NCI-H345 treated with DMSO at 0.1 percent for 48 hours (cell line): ENCODE results near the gene EWSR1.
A peak's percentile ranks its signal among the peaks of the same experiment; 100 is the strongest.

Experiments
- DNase-seq: peaks from one replicate; lab custom pipeline; 2025; ENCODE audit not compliant: unreplicated experiment; lab: John Stamatoyannopoulos, UW

EWSR1 gene

DNA sequence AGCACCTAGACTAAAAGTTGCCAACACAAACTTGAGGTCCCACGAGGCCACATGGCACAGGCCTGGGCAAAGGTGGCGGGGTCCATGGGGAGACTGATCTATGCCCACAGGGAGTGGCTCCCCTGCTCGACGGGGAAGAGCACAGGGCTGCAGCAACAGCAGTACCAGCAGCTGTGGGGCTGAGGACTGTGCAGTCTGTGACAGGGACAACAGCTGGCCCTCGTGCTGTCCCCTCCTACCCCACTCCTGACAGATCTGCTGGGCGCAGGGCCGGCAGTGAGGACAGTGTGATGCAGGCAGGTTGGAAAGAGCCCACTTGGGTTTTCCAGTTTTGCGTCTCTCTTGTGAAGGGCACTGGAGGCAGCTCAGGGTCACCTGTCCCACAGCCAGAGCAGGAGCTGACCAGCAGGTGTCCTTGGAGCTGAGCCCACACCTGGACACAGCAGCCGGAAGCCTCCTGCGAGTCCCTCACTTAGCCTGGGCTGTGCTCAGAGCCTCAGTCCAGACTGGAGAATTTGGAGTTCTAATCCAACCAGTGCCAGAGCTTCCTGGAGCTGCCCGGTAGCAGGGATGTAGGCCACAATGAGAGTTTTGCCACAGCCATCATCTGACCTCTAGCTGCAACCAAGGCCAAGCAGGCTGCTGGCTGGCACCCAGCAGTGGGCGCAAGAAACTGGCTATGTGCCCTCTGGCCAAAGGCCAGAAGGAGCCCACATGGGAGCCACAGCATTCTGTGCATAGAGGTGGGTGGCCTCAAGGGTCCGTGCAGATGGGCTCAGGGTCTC lies 34.8 kb downstream of the EWSR1 start:
- no peak for DNase-seq

DNA sequence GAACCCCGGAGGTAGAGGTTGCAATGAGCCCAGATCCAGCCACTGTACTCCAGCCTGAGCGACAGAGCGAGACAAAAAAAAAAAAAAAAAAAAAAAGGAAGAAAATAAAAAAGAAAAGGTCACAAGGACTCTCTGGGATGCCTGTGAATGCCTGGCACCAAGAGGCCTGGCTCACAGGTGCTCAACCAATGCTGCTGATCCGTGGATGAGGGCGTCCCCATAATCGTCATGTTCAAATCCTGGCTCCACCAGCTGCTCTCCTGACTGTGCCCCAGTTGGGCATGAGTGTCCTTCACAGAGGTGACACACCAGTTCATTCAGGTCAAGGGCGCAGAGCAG lies 37.7 kb downstream of the EWSR1 start:
- no peak for DNase-seq

DNA sequence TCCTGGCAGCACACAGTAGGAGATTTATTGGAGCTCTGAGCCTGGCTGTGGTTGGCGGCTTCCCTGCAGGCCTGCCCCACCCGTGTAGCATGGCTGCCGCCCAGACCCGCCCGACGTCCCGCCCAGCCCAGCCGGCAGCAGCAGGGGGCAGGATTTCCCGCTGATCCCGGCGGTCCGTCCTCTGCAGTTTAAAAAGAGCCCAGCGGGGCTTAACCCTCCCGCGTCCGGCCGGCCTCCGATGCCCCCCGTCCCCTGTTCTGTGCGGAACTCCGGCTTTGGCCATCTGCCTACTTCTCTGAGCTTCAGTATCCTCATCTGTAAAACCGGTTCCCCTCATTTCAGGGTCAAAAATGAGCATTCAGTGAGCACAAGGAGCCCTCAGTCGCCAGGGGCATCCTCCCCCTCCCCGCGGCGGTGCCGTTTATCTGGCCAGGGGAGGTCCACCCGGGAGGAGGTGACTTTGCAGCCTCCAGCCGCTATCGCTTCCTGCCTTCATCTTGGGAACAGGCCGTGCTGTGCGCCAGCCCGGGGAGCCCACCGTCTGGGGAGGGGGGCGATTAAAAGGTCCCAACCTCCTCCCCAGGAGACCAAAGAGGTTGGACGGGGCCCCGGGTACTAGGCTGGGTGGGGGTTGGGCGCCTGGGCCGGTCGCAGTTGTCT lies 38.2 kb downstream of the EWSR1 start, which contains the start of gene GAS2L1:
GAS2L1 (plus strand) TSS at position 476 of the 660 bp plus-strand sequence. CDS start 1,456 bp downstream, outside the sequence.
- peak; percentile 15 for DNase-seq

DNA sequence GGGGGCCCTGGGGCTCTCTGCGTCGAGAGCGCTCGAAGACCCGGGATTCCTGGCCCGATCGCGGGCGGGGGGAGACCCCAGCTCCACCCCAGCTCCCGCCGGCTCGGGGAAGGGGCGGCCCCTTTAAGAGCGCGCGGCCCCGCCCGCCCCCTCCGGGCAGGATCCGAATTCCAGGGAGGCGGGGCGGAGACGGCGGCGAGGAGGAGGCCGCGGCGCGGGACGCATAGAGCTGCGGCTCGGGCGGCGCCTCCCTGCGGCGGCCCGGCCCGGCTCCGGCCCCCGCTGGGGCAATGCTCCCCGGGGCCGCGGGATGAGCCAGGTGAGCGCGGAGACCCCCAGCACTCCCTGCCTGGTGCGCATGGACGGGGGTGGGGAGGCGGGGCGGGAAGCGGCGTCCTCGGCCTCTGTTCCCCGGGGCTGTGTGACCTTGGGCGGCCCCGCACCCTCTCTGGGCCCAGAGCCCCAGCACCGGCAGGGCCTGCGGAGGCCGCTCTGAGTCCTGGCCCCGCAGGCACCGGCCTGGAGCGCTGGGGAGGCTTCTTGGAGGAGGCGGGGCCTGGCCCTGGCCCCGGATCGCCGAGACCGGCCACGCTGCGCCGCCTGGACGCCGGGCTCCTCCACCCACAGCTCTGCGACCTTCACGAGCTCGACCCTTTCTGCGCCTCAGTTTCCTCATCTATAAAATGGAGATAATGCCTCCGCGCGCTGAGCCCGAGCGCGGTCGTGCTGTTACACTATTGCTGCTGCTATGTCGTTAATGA lies 38.9 kb downstream of the EWSR1 start:
- DNase-seq, result peak; percentile 23

DNA sequence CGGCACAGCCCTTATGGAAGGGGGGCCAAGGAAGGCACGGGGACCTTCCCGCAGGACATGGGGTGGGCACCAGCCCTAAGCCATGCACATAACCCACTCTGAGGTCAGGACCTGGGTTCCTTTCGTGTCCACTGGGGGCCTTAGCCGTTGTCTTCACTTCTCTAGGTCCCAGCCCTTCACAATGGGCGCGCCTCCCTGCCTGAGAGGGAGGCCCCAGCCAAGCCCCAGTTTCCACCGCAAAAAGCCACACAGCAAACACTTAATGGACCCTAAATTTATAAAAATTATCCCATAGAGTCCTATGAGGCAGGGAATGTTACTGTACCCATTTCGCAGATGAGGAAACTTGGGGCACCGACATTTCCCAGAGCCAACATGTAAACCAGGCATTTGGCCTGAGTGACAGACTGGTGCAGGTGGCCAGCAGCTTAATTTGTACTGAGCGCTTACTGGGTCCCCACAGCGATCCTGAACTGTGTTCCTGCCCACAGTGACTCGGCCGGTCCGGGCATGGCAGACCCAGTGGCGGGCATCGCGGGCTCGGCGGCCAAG lies 39.6 kb downstream of the EWSR1 start:
- no peak for DNase-seq

DNA sequence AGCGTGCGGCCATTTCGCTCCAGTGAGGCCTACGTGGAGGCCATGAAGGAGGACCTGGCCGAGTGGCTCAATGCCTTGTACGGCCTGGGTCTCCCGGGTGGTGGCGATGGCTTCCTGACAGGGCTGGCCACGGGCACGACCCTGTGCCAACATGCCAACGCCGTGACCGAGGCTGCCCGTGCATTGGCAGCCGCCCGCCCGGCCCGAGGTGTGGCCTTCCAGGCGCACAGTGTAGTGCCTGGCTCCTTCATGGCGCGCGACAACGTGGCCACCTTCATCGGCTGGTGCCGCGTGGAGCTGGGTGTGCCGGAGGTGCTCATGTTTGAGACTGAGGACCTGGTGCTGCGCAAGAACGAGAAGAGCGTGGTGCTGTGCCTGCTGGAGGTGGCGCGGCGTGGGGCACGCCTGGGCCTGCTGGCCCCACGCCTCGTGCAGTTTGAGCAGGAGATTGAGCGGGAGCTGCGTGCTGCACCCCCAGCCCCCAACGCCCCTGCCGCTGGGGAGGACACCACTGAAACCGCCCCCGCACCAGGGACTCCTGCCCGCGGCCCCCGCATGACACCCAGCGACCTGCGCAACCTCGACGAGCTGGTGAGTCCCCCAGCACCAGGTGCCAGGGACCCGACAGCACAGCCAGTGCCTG lies 40.2 kb downstream of the EWSR1 start:
- DNase-seq, result no peak

DNA sequence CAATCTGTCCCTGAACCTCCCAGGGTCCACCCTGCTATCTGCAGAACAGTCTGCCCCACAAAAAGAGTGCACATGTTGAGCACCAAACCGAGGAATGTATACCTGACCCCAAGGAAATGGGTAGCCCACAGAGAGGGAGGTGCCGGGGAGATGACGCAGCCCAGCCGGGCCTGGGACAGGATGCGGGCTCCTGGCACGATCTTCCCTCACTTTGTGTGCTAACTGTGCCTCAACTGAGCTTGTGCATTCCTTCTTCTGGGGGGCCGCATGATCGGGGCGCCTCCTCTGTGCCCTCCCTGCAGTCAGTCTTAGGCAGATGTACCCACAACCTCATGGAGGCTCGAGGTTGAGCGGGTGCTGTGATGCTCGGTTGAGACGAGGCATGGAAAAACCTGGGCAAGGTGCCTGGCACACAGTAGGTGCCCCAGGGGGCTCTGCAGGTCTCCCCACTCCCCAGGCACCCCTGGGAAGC lies 40.8 kb downstream of the EWSR1 start:
- DNase-seq, result no peak

DNA sequence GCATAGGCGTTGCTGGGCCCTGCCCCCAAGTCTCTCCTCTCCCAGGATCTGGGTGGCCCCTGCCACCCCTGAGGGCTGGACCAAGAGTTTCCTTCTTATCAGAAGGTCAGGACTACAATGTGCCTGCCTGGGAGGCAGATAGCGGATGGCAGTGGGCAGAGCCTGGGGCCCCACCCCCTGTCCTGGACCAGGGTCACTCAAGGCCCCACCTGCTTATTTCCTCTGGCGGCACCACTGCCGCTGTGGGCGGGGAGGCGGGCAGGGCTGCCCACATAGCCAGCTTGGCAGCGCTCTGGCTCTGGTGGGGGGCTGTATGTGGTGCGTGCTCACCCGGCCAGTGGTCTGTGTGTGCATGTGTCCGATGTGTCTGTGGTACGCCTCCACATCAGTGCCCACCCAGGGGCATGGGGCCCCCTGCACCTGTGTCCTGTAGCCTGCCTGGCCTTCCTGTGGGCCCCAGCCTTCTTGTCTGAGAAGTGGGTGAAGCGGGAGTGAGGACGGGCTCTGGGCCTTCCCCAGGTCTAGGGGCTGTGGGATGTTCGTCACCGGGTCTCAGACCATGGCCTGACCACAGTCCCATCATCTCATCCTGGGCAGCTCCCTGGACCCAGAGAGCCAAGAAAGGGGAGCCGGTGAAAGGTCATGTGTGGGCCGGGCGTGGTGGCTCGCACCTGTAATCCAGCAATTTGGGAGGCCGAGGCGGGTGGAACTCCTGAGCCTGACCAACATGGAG lies 41.4 kb downstream of the EWSR1 start:
- no peak for DNase-seq

DNA sequence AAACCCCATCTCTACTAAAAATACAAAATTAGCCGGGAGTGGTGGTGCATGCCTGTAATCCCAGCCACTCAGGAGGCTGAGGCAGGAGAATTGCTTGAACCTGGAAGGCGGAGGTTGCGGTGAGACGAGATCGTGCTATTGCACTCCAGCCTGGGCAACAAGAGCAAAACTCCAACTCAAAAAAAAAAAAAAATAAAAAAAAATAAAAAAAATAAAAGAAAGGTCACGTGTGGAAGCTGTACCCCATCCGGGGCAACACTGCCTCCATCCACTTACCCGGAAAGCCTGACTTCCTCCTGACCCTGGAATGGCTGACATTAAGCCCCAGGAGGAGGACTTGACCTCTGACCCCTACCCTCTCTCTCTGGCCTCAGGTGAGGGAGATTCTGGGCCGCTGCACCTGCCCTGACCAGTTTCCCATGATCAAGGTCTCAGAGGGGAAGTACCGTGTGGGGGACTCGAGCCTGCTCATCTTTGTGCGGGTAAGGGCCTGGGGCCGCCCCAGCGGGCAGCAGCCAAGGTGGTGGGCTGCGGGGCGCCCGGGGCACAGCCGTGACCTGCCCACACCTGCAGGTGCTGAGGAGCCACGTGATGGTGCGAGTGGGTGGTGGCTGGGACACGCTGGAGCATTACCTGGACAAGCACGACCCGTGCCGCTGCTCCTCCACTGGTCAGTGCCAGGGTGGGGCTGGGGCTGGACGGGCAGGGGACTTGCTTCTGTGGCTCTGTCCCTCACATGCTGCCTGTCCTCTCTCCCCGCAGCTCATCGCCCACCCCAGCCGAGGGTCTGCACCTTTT lies 42.2 kb downstream of the EWSR1 start:
- DNase-seq, result no peak

DNA sequence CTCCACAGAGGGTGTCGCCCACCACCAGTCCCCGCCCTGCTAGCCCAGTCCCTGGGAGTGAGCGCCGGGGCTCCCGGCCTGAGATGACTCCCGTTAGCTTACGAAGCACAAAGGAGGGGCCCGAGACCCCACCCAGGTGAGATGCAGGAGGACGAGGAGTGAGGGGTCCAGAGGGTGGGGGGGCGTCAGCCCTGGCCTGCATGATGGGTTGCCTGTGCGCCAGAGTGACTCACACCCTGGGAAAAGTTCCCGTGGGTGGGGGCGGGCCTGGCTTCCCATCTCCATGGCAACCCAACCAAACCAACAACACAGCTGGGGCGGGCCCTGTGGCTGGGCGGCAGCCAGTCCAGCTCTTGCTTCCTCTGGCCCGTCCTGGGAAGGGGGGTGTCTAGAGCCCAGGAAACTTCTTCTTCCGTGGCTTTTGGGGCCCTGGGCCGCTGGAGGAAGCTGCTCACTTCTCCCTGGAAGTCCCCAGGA lies 42.8 kb downstream of the EWSR1 start:
- no peak for DNase-seq

DNA sequence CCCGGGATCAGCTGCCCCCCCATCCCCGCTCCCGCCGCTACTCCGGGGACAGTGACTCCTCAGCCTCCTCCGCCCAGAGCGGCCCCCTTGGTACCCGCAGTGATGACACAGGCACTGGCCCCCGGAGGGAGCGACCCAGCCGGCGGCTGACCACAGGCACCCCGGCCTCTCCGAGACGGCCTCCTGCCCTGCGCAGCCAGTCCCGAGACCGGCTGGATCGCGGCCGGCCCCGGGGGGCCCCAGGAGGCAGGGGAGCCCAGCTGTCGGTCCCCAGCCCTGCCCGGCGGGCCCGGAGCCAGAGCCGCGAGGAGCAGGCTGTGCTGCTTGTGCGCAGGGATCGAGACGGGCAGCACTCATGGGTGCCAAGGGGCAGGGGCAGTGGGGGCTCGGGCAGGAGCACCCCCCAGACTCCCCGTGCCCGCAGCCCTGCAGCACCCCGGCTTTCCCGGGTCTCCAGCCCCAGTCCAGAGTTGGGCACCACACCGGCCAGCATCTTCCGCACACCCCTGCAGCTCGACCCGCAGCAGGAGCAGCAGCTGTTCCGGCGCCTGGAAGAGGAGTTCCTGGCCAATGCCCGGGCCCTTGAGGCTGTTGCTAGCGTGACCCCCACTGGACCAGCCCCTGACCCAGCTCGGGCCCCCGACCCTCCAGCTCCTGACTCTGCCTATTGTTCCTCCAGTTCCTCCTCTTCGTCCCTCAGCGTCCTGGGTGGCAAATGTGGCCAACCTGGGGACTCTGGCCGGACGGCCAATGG lies 43.6 kb downstream of the EWSR1 start:
- no peak for DNase-seq

DNA sequence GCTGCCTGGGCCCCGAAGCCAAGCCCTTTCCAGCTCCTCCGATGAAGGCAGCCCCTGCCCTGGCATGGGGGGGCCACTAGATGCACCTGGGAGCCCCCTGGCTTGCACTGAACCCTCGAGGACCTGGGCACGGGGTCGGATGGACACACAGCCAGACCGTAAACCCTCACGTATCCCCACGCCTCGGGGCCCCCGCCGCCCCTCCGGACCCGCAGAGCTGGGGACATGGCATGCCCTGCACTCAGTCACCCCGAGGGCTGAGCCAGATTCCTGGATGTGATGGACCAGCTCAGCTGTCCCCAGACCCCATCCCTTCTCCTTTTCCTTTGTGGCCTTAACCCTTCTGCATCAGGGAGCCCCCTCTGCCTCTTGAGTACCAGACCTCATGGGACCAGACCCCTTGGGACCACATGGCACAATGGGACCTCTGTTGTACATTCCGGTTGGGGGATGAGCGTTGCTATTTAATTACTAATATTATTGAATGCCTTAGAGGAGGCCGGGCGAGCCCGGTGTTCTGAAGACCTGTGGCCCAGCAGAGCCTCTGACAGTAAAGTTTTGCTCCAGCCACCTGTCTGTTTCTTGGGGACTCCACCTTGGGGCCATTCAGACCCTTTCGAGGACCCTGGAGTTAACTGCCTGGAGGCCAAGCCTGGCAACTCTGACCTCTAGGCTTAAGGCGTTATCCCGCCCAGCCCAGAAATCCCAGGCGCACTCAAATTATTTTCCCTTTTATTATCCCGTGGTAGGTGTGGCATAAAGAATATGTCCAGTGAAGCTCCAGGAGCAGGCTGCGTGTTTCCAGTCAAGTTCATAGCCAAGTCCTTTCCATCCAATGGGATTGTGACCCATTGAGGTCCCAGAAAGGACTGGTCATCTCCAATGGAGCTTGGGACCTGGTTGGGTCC lies 44.4 kb downstream of the EWSR1 start:
- DNase-seq, result no peak

DNA sequence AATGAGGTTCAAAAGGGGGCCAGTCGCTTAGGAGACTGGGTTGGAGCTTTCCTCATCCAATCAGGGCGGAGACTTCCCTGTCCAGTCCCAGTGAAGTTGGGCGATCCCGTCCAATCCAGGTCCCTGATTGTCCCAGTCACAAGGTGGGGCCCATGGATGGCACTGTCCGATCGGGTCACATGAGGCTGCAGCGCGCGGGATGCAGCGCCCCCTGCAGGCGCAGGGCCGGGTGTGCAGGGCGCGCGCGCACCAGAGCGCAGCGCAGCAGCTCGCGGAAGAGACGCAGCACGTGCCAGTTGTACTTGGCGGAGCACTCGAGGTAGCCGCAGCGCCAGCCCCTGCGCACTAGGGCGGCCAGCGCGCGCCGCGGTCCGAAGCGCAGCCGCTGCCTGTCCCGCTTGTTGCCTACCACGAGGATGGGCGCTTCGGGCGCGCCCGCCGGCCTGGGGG lies 45.1 kb downstream of the EWSR1 start:
- DNase-seq, result no peak

DNA sequence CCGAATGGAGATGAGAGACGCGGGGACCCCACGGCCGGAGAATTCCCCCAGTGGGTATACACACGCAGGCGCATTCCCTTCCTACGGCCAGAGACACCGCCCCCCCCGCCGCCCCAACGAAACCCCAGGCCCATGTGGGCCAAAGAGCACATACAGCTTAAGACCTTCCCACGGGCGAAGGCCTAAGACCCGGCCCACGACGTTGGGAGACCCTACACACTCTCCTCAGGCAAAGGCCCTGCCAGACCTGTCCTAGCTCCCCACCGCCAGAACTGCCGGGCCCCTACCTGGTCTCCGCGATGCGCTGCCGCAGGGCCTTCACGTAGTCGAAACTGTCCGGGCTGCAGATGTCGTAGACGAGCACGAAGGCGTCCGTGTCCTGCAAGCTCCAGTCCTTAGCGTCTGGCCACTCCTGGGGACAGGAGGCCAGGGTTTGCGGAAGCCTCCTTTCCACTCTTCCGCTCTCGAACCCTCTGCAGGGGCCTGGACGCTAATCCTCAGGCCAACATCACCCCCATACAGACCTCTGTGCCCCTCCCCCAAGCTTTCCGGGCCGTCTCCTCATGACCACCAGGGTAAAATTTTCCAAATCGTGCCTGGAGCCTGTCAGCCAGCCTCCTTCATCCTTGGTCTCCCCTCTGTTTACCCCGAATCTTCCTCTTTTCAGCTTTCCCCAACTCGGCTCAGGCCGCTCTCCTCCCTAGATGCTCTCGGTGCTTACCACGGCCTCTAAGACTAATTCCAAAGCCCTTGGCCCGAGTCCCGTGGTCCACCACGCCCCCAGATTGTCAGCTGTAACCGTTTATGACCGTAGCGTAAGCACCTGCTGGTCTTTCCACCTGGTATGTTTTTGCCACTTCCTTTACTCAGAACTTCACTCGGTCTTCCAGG lies 45.8 kb downstream of the EWSR1 start:
- DNase-seq, result no peak

DNA sequence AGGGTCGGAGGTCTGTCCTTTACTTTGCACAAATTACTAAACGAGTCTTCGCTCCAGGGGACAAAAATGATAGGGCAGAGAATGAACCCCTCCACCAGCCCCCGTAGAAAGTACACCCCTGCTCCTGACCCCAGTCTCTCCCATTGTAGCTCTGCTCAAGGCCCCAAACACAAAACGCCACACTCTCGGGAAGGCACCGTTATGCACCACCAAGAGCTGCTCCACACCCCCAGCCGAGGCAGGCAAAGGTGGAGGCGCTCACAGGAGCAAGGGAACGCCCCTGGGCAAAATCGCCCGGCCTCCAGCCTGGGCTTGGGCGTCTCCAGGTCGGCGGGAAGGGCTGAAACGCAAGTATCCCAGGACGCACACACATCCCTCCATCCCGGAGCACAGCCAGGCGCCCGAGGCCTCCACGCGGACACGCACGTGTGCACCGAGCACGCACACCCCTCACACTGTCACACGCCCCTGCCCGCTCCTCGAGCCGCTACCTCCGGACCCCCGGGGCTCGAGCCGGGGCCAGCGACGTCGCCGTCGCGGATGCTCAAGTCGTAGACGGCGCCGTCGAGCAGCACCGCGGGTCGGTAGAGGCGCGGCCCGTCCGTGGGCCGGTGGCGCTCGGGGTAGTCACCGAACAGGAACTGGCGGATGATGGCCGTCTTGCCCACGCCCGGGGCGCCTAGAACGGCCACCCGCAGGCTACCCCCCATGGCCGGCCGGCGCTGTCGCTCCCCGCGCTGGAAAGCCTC lies 46.6 kb downstream of the EWSR1 start:
- DNase-seq, result no peak
